GM19240 (cell line): ENCODE results near the gene BICDL2.
"Not testable (repeated sequence)": the region's sequence is repeated elsewhere in the genome, so short reads cannot be mapped to it uniquely, and the experiment has no call there.

Experiments
- DNase-seq: peaks from one replicate; pipeline ENCODE4 v3.0.0; 2011; ENCODE audit warnings: low spot score; ENCODE audit not compliant: insufficient read length

The BICDL2 gene

GRCh38 chr16:3065069-3065741 is 28.5 kb upstream of the BICDL2 start, which contains the start of gene IL32:
IL32 (plus strand) TSS chr16:3065640; CDS start chr16:3065812, 172 bp downstream.
- DNase-seq, result no peak

DNA sequence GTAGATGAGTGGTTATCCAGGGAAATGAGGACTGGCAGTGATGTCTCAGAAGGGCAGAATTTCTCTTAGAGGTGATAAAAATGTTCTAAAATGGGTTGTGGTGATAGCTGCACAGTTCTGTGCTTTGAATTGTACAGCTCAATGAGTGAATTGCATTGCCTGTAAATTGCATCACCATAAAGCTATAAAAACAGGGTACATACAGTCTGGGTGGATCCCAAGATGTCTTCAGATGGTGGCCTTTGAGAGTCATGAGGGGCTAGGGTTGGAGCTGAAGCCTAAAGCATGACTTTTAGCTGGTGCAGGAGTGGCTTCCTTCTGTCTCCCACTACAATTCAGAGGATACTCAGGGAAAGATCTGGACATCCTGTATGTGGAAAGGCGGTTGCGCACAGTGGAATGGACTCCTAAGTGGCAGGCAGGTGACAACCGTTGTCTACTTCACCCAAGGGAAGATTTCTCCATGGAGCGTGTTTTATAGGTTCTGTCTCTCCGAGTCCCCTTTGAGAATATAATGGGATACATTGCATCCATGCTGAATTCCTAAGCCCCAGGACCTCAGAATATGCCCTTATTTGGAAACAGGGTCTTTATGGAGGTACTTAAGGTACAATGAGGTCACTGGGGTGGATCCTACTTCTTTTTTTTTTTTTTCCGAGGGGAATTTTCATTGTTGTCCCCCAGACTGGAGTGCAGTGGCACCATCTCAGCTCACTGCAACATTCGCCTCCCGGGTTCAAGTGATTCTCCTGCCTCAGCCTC is 27.1 kb upstream of the BICDL2 start:
- DNase-seq, result no peak

DNA sequence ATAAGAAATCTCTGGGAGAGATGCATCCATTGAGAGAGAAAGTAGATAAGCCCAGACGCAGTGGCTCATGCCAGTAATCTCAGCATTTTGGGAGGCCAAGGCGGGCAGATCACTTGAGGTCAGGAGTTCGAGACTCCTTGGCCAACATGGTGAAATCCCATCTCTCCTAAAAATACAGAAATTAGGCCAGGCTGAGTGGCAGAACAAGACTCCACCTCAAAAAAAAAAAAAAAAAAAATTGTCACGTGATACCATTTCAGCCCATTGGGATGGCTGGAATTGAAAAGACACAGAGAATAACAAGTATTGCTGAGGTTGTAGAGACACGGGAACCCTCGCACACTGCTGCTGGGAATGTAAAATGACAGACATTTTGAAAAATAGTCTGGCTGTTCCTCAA is 25.8 kb upstream of the BICDL2 start:
- DNase-seq, result no peak

DNA sequence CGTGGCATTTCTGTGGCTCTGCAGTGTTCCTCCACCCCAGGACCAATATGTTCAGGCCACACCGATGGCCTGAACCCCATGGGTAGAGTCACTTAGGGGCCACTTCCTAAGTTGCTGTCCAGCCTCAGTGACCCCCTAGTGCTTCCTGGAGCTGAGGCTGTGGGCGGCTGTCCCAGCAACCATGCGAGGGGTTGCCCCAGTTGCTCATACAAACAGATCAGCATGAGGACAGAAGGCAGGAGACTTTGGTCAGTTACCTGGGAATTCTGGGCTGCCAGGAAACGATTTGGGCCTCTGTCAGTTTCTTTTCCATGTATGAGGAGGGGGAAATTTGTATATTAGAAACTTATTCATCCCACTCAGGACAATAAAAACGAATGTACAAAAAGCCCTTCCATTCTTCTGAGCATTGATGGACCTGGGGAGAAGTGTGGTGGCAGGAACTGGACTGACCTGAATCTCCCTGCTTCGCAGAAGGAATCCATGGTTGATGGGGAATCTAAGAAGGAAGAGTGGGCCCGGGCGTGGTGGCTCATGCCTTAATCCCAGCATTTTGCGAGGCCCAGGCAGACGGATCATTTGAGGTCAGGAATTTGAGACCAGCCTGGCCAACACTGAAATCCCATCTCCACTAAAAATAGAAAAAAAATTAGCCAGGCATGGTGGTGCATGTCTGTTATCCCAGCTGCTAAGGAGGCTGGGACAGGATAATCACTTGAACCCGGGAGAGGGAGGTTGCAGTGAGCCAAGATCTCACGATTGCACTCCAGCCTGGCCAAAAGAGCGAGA is 23.8 kb upstream of the BICDL2 start:
- DNase-seq, result no peak

GRCh38 chr16:3059723-3060242 is 23.0 kb upstream of the BICDL2 start:
- DNase-seq, result no peak

GRCh38 chr16:3059041-3059722 is 22.4 kb upstream of the BICDL2 start:
- peak; percentile 91 for DNase-seq

GRCh38 chr16:3058139-3059030 is 21.6 kb upstream of the BICDL2 start:
- no peak for DNase-seq

DNA sequence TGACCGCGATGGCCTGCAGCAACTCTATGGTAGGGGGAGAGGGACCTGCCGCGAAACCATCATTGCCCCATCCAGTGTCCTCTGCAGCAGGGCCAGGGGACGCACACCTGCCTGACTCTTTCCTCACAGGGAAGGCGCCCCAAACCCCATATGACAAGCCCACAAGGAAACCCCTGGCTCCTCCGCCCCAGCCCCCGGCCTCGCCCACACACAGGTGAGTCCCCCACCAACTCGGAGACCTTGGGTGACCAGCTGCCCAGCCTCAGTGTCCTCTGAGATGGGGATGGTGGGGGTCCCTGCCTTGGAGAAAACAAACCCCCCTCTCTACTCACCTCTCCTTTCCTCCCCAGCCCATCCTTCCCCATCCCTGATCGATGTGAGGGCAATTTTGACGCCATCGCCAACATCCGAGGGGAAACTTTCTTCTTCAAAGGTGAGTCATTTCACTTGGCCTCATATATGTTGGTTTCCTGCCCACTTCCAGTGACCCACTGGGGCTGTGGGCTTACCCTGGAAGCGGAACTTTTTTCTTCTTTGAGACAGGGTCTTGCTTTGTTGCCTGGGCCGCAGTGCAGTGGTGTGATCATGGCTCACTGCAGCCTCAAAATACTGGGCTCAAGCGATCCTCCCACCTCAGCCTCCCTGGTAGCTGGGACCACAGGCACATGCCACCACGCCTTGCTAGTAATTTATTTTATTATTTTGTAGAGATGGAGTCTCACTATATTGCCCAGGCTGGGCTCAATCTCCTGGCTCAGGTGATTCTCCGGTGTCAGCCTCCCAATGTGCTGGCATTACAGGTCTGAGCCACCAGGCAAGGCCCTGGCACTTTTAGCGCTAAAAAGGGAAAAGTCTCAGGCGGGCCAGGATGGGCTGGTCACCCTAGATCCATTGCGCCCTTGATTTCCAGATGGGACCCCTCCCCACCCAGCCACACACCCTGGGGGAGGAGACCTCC is 20.7 kb upstream of the BICDL2 start:
- no peak for DNase-seq

DNA sequence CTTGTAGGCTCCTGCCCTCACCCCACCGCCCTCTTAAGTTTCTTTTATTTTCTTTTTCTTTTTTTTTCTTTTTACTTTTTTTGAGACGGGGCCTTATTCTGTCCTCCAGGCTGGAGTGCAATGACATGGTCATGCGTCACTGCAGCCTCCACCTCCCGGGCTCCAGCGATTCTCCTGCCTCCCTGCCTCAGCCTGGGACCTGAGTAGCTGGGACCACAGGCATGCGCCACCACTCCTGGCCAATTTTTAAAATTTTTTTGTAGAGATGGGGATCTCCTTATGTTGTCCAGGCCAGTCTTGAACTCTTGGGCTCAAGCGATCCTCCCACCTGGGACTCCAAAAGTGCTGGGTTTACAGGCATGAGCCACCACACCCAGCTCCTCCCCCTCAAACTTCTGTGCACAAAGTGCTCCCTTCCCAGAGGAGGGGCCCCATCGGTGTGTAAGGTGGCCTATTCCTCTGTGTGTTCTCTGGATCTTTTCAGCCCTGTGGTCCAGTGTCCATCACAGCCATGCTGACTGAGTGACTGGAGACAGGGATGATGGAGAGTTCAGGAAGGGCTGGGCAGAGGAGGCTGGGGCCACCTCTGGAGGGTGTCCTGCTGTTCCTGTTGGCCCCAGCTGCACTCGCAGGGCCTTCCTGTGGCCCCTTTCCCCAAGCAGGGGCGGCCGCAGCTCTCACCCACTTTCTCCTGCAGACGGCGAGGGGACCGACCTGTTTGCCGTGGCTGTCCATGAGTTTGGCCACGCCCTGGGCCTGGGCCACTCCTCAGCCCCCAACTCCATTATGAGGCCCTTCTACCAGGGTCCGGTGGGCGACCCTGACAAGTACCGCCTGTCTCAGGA is 19.8 kb upstream of the BICDL2 start:
- DNase-seq, result no peak

DNA sequence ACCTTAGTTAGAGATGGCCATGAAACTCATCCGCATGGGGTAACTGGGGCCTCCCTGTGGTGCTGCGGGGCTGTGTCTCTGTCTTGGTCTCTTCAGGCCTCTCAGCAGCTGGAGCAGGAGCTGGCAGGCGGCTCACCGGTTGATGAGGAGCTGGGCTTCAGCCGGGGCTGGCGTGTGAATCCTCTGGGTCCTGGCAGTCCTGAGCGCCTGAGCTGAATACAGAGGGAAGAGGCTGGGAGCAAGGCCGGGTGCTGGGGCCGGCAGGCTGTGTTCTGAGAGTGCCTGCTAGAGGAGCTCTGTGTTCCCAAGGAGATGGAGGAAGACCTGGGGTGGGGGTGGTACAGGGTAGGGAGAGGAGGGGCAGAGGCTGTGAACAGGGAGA is 19.0 kb upstream of the BICDL2 start:
- DNase-seq, result not testable (repeated sequence)

DNA sequence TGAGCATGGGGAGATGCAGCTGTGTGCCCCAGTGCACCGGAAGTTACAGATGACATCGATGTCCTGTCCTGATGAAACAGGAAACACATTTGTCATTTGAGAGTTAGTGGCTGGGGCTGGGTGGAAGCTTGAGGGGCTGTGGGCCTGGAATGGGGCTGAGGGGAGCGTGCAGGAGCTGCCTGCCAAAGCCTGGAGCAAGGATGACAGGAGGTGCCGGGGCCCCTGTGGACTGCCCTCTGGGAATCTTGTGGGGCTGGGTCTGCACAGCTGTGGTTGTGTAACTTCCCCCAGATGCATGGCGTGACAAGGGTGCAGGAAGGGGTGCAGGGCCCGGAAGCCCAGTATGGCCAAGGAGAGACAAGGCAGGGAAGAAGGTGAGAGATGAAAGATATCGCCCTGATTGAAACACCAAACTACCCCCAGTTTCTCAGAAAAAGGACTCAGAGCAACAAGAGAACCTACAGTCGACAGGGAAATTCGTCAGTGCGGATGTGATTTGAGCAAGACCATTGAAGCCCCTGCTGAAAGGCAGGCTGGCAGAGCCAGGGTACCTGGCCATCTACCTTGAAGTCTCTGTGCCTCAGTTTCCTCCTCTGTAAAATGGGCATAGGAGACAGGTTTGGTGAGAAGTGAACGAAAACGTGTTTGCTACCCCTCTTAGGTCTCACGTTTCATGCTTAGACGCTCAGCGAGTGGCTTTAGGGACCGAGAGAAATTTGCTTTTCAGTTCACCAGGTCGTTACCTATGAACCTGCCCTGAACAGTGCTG is 18.4 kb upstream of the BICDL2 start:
- no peak for DNase-seq

DNA sequence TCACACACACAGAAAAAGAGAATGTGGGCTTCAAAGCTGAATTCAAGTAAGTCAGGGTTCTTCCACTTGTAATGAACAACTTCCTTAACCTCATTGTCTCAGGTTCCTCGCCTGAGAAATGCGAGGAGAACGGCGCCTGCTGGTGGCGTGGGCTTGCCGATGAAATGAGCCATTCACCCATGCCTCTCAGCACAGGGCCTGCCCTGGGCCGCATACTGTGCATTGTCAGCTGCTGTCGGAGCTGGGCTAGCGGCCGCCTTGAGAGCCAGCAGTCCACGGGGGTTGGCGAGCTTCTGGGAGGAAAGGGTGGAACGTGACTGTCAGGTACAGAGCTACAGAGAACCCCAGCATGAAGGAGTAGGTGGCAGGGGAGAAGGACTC is 16.6 kb upstream of the BICDL2 start:
- DNase-seq, result not testable (repeated sequence)

- DNase-seq, result not testable (repeated sequence)
These were observed 16.0 kb upstream of the BICDL2 start for GRCh38 chr16:3052571-3053329.

GRCh38 chr16:3051494-3051893 is 14.8 kb upstream of the BICDL2 start:
- DNase-seq, result no peak

GRCh38 chr16:3051009-3051408 is 14.3 kb upstream of the BICDL2 start:
- no peak for DNase-seq

- DNase-seq, result no peak
These were observed 13.7 kb upstream of the BICDL2 start for GRCh38 chr16:3050487-3050886.
